ENCODE measurements around the gene TBX4.

- no peak for TF ChIP-seq CTCF (IDR thresholded peaks at IDR 0.05)
- no peak for TF ChIP-seq POLR2A (IDR thresholded peaks at IDR 0.05)
Measured at GRCh38 chr17:61496957-61497653, 44.9 kb downstream of the TBX4 start.
